OCI-LY1 (cell line): ENCODE measurements around the gene FCRL2.

Experiments used
- H2AFZ ChIP-seq: fragments of 200-600 bp; sonication (generic), shearing (Covaris generic); 2 replicates; pipeline ENCODE4 v1.6.0; 2014; ENCODE audit warnings: antibody characterized with exemption, mild to moderate bottlenecking, low read length
- H3F3A ChIP-seq: fragments of 200-600 bp; sonication (generic), shearing (Covaris generic); 2 replicates; pipeline ENCODE4 v1.6.0; 2014; ENCODE audit warnings: mild to moderate bottlenecking, antibody characterized with exemption, low read length, moderate library complexity; ENCODE audit not compliant: insufficient read depth
- H3K27ac ChIP-seq: fragments of 200-600 bp; sonication (generic); 2 replicates; pipeline ENCODE4 v1.5.1; 2014; ENCODE audit warnings: low read length, mixed run types, mild to moderate bottlenecking, low read depth; ENCODE audit not compliant: poor library complexity, severe bottlenecking
- H3K27me3 ChIP-seq: fragments of 200-600 bp; sonication (generic); 2 replicates; pipeline ENCODE4 v1.6.0; 2014; ENCODE audit warnings: antibody characterized with exemption, mild to moderate bottlenecking, low read length, moderate library complexity; ENCODE audit not compliant: insufficient read depth
- H3K36me3 ChIP-seq: fragments of 200-600 bp; sonication (generic); 2 replicates; pipeline ENCODE4 v1.6.1; 2014; ENCODE audit warnings: mild to moderate bottlenecking, antibody characterized with exemption, low read length, moderate library complexity, mixed read lengths; ENCODE audit not compliant: insufficient read depth
- H3K4me1 ChIP-seq: fragments of 200-600 bp; sonication (generic); 2 replicates; pipeline ENCODE4 v1.5.1; 2014; ENCODE audit warnings: mild to moderate bottlenecking, low read length, moderate library complexity; ENCODE audit not compliant: insufficient read depth, severe bottlenecking
- H3K4me2 ChIP-seq: fragments of 200-600 bp; sonication (generic), shearing (Covaris generic); 2 replicates; pipeline ENCODE4 v1.6.1; 2014; ENCODE audit warnings: low read length
- H3K4me3 ChIP-seq: fragments of 200-600 bp; sonication (generic); 2 replicates; pipeline ENCODE4 v1.5.1; 2014; ENCODE audit warnings: low read length, low read depth, mild to moderate bottlenecking, mixed read lengths; ENCODE audit not compliant: poor library complexity, severe bottlenecking
- H3K79me2 ChIP-seq: fragments of 200-600 bp; shearing (Covaris generic); 2 replicates; pipeline ENCODE4 v1.6.1; 2016; ENCODE audit warnings: mixed run types, low read length, mixed read lengths; ENCODE audit not compliant: insufficient read depth
- H3K9ac ChIP-seq: fragments of 200-600 bp; sonication (generic), shearing (Covaris generic); 2 replicates; pipeline ENCODE4 v1.6.1; 2014; ENCODE audit warnings: mild to moderate bottlenecking, low read length, mixed read lengths
- H3K9me2 ChIP-seq: fragments of 200-600 bp; sonication (generic), shearing (Covaris generic); 2 replicates; pipeline ENCODE4 v1.6.1; 2014; ENCODE audit warnings: low read depth, mild to moderate bottlenecking, low read length, mixed read lengths
- H3K9me3 ChIP-seq: fragments of 200-600 bp; shearing (Covaris generic); 2 replicates; pipeline ENCODE4 v1.6.1; 2014; ENCODE audit warnings: low read length, mixed read lengths
- H4K20me1 ChIP-seq: fragments of 200-600 bp; sonication (generic), shearing (Covaris generic); 2 replicates; pipeline ENCODE4 v1.6.0; 2016; ENCODE audit warnings: mild to moderate bottlenecking, low read length; ENCODE audit not compliant: insufficient read depth
- CTCF ChIP-seq: fragments of 200-600 bp; sonication (generic), shearing (Covaris generic); IDR thresholded peaks from 2 replicates; pipeline ENCODE4 v1.5.1; 2017; ENCODE audit warnings: mild to moderate bottlenecking, antibody characterized with exemption, low read length, moderate library complexity, mixed read lengths
- EZH2 ChIP-seq: fragments of 200-600 bp; sonication (generic), shearing (Covaris generic); IDR thresholded peaks from 2 replicates; pipeline ENCODE4 v1.8.0; 2017; ENCODE audit warnings: borderline replicate concordance, mixed run types, mild to moderate bottlenecking, antibody characterized with exemption, low read length, moderate library complexity, mixed read lengths

FCRL2 gene

GRCh38 chr1:157776971-157777391 is at the start of gene FCRL2:
Gene FCRL2 (minus strand): TSS chr1:157777132. CDS start chr1:157777073, 59 bp downstream.
- Histone ChIP-seq H3K27me3 (no peaks in the 10 kb centered on the region), H3K4me1 (peaks cover 100% of the 10 kb centered on the region)

GRCh38 chr1:157820299-157820698 is 43.4 kb upstream of the FCRL2 start:
- Histone ChIP-seq H3K27ac (peak overlapping the region; percentile 86), H4K20me1 (no peaks in the 10 kb centered on the region), H3K9ac (no peak overlapping the region), H3K4me1 (peaks cover 46% of the 10 kb centered on the region), H3K36me3 (peaks cover 5% of the 10 kb centered on the region; the same call in 1 of the 2 replicates), H3K4me3 (peak overlapping the region; percentile 65), H3F3A (no peaks in the 10 kb centered on the region), H3K27me3 (no peaks in the 10 kb centered on the region), H3K9me3 (0 out of 2 replicates have a peak, but pooled peaks cover 1% of the 10 kb centered on the region), H3K9me2 (no peaks in the 10 kb centered on the region), H3K79me2 (peaks cover 29% of the 10 kb centered on the region), H3K4me2 (peak overlapping the region; percentile 90), H2AFZ (no peak overlapping the region)
- TF ChIP-seq EZH2 (no peak), CTCF (no peak)

More at GRCh38 chr1:157776971-157777391, at the start of gene FCRL2:
- Histone ChIP-seq H2AFZ (no peak within 1 kb of the TSS), H3K79me2 (no peaks in the 10 kb centered on the region), H3K36me3 (no peaks in the 10 kb centered on the region), H4K20me1 (no peaks in the 10 kb centered on the region), H3K9me2 (no peaks in the 10 kb centered on the region), H3K4me2 (peak within 1 kb of the TSS; percentile 64), H3K9me3 (no peaks in the 10 kb centered on the region), H3F3A (no peaks in the 10 kb centered on the region), H3K9ac (peak within 1 kb of the TSS; percentile 51), H3K4me3 (peak within 1 kb of the TSS; percentile 62), H3K27ac (peak within 1 kb of the TSS; percentile 89)
- TF ChIP-seq EZH2 (no peak), CTCF (no peak)

- no peak for TF ChIP-seq EZH2
- no peak for TF ChIP-seq CTCF
- H3K4me1 ChIP-seq: peaks cover 50% of the 10 kb centered on the region
- peaks cover 33% of the 10 kb centered on the region for H3K79me2 ChIP-seq
- H3K36me3 ChIP-seq: peaks cover 5% of the 10 kb centered on the region; the same call in 1 of the 2 replicates
- no peaks in the 10 kb centered on the region for H3K27me3 ChIP-seq
- peak within 1 kb of the TSS; percentile 65 for H3K4me3 ChIP-seq
- peak within 1 kb of the TSS; percentile 86 for H3K27ac ChIP-seq
- no peaks in the 10 kb centered on the region for H3F3A ChIP-seq
- H3K9ac ChIP-seq: peak within 1 kb of the TSS; percentile 73
- H4K20me1 ChIP-seq: no peaks in the 10 kb centered on the region
- H3K9me3 ChIP-seq: 0 out of 2 replicates have a peak, but pooled peaks cover 3% of the 10 kb centered on the region
- no peak within 1 kb of the TSS for H2AFZ ChIP-seq
- H3K9me2 ChIP-seq: no peaks in the 10 kb centered on the region
- H3K4me2 ChIP-seq: peak within 1 kb of the TSS; percentile 90
These were observed 43.0 kb upstream of the FCRL2 start, which contains the start of gene FCRL1 for GRCh38 chr1:157819896-157820295. Gene FCRL1 (minus strand): TSS chr1:157820120. CDS start chr1:157820037, 83 bp downstream.
